ENCODE data around the gene KIAA1328.
"Not testable (repeated sequence)": the region's sequence is repeated elsewhere in the genome, so short reads cannot be mapped to it uniquely, and the experiment has no call there.

The KIAA1328 gene

GRCh38 chr18:36828630-36829361, at the start of gene KIAA1328, which contains the start of gene TPGS2:
Gene KIAA1328, plus strand, starts transcription at chr18:36829127. Its CDS starts 12 bp downstream, at chr18:36829139.
Gene TPGS2, minus strand, starts transcription at chr18:36829002. Its CDS starts 235 bp downstream, at chr18:36828767.
- peak; percentile 80 to 87 for DNase-seq

DNA sequence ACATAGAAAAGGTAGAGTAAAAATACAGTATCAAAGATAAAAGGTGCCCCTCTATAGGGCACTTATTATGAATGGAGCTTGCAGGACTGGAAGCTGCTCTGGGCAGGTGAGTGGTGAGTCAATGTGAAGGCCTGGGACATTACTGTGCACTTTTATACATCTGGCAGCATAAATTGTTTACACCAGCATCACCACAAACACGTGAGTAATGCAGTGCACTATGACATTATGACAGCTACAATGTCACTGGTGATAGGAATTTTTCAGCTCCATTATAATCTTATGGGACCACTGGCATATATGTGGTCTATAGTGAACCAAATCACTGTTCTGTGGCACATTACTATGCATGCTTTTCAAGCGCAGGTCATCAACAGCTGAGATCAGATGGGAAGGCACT, 48.2 kb upstream of the KIAA1328 start:
- no peak for DNase-seq

GRCh38 chr18:36782710-36783109, 46.2 kb upstream of the KIAA1328 start:
- DNase-seq: no peak

- no peak for DNase-seq
These were observed 45.1 kb upstream of the KIAA1328 start for GRCh38 chr18:36783792-36784191.

DNA sequence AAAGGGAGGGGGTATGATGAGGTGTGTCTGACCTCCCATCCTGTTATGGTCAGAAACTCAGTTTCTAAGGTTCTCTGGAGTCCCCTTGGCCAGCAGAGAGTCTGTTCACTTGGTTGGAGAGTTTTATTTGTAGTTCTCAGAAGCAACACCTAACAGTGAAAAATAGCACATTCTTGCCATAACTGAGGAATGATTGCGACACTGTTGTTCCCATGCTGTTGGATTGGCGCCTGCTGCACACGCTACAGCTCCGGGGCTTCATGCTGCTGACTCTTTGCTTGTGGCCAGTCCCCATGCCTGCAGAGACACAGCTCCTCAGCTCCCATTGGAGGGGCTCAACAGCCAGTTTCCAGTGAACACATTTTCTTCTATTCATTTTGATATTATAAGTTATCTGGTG, 42.2 kb upstream of the KIAA1328 start:
- no peak for DNase-seq

GRCh38 chr18:36792634-36793283, 36.2 kb upstream of the KIAA1328 start:
- DNase-seq: no peak

DNA sequence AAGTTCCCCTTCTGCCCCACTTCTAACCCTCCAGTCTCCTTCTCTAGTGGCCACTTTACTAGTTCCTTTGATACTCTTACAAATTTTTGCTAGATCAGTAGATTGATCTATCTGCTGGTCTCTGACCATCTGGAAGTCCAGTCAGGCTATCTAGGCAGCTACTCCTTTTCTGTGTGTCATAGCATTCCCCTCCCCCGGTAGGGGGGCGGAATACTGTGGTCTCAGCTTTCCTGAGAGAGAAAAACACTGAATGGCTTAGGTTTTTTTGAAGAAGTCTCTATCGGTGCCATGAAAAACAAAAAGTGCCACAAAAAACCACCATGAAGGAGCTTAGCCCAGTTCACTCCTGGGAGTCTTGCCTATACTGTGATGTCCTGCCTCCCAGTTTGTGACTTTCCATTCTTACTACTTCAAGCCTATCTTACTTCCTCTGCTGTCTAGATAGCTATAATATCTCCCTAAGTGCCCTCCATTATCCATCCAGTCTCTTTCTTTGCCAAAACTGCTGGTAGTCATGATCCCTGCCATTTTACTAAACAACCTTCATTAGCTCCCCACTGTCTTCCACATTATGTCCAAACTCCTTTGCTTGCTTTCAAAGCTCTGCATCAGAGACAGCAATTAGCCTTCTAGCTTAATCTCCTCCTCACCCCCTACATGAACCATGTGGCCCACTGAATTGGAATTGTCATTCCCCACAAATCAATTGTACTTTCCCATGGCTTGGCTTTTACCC, 30.0 kb upstream of the KIAA1328 start:
- no peak for DNase-seq

- no peak for DNase-seq
These were observed 23.8 kb upstream of the KIAA1328 start for GRCh38 chr18:36805105-36805504.

- no peak for DNase-seq
These were observed 20.2 kb upstream of the KIAA1328 start for GRCh38 chr18:36808681-36809080.

- peak in 1 of 2 donors; percentile 61 for DNase-seq
These were observed 19.1 kb upstream of the KIAA1328 start for GRCh38 chr18:36809590-36810381.

DNA sequence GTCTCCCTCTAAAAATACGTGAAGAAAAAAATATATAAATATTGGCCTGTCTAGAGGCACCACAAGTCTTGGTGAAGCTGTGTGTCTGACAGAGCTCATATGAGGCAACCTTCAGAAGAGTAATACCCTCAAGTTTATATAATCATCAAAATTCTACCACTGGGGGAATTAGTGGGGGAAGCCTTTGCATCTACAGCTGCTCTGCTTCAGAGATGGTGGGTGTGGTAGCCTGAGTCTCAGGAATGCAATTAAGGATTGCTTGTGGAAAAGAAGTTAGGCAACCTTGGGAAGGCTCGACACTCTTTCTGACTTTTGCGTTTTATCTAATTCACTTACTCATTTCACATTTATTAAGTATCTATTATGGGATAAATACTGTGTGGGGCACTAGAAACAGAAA, 17.5 kb upstream of the KIAA1328 start:
- no peak for DNase-seq

DNA sequence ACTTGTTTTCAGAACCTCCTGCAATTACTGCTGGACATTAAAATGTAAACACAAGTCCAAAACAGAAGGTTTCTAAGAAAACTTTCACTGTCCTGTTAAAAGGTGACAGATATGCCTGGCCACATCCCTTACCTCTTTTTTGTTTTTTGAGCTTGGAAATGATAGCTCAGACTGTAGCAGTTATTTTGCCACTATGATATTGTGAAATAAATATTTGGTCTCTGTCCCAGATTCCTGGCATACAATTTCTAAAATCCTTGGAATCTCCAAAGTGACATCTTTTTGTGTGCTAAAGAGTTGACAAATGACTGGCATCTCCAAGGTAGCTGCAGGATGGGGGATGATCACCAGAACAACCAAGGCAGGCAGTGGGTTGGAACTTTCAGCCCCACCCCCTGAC, 17.0 kb upstream of the KIAA1328 start:
- DNase-seq: no peak

- DNase-seq: no peak
These were observed 16.2 kb upstream of the KIAA1328 start for GRCh38 chr18:36812678-36813077.

DNA sequence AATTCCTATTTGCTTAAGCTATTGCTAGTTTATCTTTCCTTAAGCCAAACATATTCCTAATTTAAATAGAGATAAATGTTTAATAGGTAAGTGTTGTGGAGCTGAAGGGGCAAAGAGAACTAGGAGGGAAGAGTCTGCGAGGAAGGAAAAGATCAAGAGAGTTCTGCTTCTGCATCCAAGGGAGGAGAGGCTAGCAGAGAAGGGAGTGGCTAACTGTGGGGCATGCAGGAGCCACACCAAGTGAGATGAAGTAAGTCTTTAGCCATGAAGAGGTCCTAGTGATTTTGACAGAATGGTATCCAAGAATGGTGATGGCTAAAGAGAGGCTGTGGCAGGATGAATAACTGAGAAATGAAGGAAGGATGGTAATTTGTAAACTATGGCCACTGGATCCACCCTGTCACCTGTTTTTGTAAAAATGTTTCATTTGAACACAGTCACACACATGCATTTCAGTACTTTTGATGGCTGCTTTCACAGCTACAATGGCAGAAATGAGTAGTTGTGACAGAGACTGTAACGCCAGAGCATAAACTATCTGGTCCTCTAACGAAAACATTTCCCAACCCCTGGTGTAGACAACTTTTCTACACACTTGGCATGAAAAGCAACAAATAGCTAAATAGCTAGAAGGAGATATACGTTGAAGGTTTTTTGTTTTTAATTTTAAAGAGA, 15.7 kb upstream of the KIAA1328 start:
- no peak for DNase-seq

- no peak for DNase-seq
These were observed 15.1 kb upstream of the KIAA1328 start for GRCh38 chr18:36813824-36814223.

DNA sequence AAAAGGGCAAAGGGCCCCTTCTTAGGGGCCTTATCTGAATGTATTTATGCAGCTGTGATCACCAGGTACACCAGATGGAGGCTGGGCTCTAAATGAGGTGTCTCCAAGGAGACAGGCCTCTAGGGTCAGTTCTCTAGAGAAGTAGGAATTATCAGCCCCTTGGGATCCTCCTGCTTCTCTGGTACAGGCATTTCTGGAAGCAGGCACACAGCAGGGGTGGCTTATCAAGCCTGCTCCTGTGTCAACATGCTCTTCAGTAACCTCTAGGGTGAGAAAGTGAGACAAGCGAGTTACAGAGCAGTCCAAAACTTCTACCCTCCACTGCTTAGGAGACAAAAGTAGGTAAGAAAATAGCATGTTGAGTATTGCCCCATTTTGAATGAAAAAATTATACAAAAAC, 13.9 kb upstream of the KIAA1328 start:
- no peak for DNase-seq

- DNase-seq: not testable (repeated sequence)
These were observed 12.8 kb upstream of the KIAA1328 start for GRCh38 chr18:36816096-36816495.

DNA sequence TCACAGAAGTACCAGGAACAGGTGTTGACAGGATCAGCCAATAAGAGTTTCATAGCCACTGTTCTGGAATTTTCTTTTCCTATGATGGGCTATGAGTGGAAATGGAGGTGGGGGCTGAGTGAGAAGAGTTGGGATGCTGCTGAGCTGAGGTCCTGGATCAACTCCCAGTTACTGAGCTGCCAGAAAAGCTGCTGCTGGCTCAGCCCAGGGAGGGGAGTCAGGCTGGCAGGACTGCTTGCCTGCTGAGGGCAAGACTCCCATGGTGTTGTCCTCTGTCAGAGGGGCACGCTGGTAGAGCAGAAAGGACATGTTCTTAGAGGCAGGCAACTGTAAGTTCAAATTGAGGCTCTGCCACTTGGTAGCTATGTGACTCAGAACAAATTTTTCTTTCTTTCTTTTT, 11.9 kb upstream of the KIAA1328 start:
- no peak for DNase-seq

GRCh38 chr18:36818652-36819051, 10.3 kb upstream of the KIAA1328 start:
- DNase-seq: no peak

DNA sequence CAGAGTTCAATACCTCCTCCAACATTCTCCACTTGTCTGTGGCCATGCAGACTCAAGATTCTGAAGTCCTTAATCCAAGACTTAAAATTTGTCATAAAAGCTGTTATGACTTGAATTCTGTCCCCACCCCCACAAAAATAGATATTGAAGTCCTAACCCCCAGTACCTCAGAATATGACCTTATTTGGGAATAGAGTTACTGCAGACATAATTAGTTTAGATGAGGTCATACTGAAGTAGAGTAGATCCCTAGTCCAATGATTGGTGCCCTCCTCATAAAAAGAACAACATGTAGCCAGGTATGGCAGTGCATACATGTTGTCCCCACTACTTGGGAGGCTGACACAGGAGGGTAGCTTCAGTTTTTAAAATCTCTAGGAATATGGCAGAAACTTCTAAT, 9.3 kb upstream of the KIAA1328 start:
- DNase-seq: no peak

DNA sequence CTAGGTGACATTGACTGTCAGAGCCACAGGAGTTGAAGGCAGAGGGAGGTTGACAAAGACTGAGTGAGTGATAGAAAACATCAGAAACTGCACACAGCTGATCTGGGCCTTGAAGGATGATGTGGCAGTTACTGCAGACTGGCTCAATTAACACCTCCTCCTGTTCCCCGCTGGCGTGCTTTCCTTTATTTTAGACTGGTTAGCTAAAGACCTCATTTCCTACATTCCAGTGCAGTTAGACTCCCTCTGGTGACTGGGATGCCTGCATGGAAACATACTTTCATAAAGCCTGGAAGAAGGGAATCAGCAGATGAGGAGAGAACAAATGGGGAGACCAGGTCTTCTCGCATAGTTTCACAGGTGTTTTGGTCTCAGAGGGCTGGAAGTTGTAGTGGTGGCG, 7.2 kb upstream of the KIAA1328 start:
- DNase-seq: no peak

- DNase-seq: no peak
These were observed 3.4 kb upstream of the KIAA1328 start for GRCh38 chr18:36825526-36825925.
